Activated CD4-positive, alpha-beta memory T cell treated with anti-CD3 and anti-CD28 coated beads, Interleukin-2, amount 10 ng/mL, durations not matched to agents 7 days and 5 days (primary cell): ENCODE measurements around the gene TOR1AIP1. TPM values are rescaled to one million over a fixed set of nuclear protein-coding genes. Genes with fewer than 3 reads are reported as not detected.

Experiments
- CTCF ChIA-PET: fragments of 350-600 bp; sonication (Branson Sonifier 250); formaldehyde crosslinking; loops from one replicate; lab custom pipeline; 2021; ENCODE audit warnings: antibody characterized with exemption, inconsistent platforms; lab: Charles Lee
- POLR2A ChIA-PET: fragments of 350-600 bp; sonication (Branson Sonifier 250); formaldehyde crosslinking; loops from one replicate; lab custom pipeline; 2021; ENCODE audit warnings: antibody characterized with exemption; lab: Charles Lee
- DNase-seq: peaks from one replicate; pipeline ENCODE4 v3.0.0-alpha.2; 2020
- H3K27ac Mint-ChIP-seq: one replicate; pipeline ENCODE4 v1.8.0; 2021; ENCODE audit warnings: mild to moderate bottlenecking, mixed read lengths
- H3K27me3 Mint-ChIP-seq: one replicate; pipeline ENCODE4 v1.8.0; 2021; ENCODE audit warnings: mixed read lengths
- H3K36me3 Mint-ChIP-seq: one replicate; pipeline ENCODE4 v1.8.0; 2021; ENCODE audit warnings: low read depth, mixed read lengths
- H3K4me1 Mint-ChIP-seq: one replicate; pipeline ENCODE4 v1.8.0; 2021; ENCODE audit warnings: mixed read lengths
- H3K4me3 Mint-ChIP-seq: one replicate; pipeline ENCODE4 v1.8.0; 2021; ENCODE audit warnings: mild to moderate bottlenecking, mixed read lengths
- H3K9me3 Mint-ChIP-seq: one replicate; pipeline ENCODE4 v1.8.0; 2021; ENCODE audit warnings: mixed read lengths
- total RNA-seq, 2 experiments: library from RNA; stranded (reverse); gene quantifications; one replicate each; pipeline ENCODE4 v1.2.3, GENCODE V29; 2021

The TOR1AIP1 gene
- total RNA-seq, 2 experiments from 2014 or later = 84.8 to 88.5 TPM

GRCh38 chr1:179925302-179925701 is 43.2 kb downstream of the TOR1AIP1 start:
- Mint-ChIP-seq H3K27me3 (no peaks in the 10 kb centered on the region), H3K4me3 (no peak overlapping the region), H3K9me3 (no peaks in the 10 kb centered on the region), H3K27ac (no peak overlapping the region), H3K36me3 (peaks cover 20% of the 10 kb centered on the region), H3K4me1 (no peaks in the 10 kb centered on the region)
- ChIA-PET CTCF (interaction anchor here (1.7 kb wide), 1 partner anchor 15 kb away, joined by 5 read pairs; no protein-coding TSS in a partner anchor), POLR2A (interaction anchor here (0.8 kb wide), 2 partner anchors 8 to 48 kb away, joined by 3 read pairs; partner anchors contain the start of gene TOR1AIP2)
- no peak for DNase-seq

GRCh38 chr1:179925922-179926849 is 44.1 kb downstream of the TOR1AIP1 start:
- Mint-ChIP-seq H3K9me3 (no peaks in the 10 kb centered on the region), H3K4me3 (no peak overlapping the region), H3K36me3 (peaks cover 18% of the 10 kb centered on the region), H3K27ac (no peak overlapping the region), H3K27me3 (peaks cover 2% of the 10 kb centered on the region), H3K4me1 (no peaks in the 10 kb centered on the region)
- no peak for DNase-seq
- ChIA-PET CTCF (no interaction called here), POLR2A (interaction anchor here (0.8 kb wide), 1 partner anchor 9 kb away, joined by 3 read pairs; no protein-coding TSS in a partner anchor)

GRCh38 chr1:179926850-179927205 is 44.7 kb downstream of the TOR1AIP1 start:
- Mint-ChIP-seq H3K27ac (no peak overlapping the region), H3K4me1 (no peaks in the 10 kb centered on the region), H3K4me3 (no peak overlapping the region), H3K27me3 (peaks cover 2% of the 10 kb centered on the region), H3K9me3 (no peaks in the 10 kb centered on the region), H3K36me3 (peaks cover 12% of the 10 kb centered on the region)
- no peak for DNase-seq
- ChIA-PET POLR2A (no interaction called here), CTCF (no interaction called here)

GRCh38 chr1:179929955-179930798 is 48.1 kb downstream of the TOR1AIP1 start:
- Mint-ChIP-seq H3K9me3 (no peaks in the 10 kb centered on the region), H3K27ac (no peak overlapping the region), H3K4me3 (no peak overlapping the region), H3K27me3 (peaks cover 7% of the 10 kb centered on the region), H3K36me3 (no peaks in the 10 kb centered on the region), H3K4me1 (no peaks in the 10 kb centered on the region)
- POLR2A ChIA-PET = no interaction called here
- CTCF ChIA-PET = interaction anchor here (1.6 kb wide), 1 partner anchor 62 kb away, joined by 4 read pairs; no protein-coding TSS in a partner anchor
- no peak for DNase-seq

- H3K27me3 Mint-ChIP-seq = peaks cover 7% of the 10 kb centered on the region
- no peak overlapping the region for H3K4me3 Mint-ChIP-seq
- ChIA-PET CTCF (interaction anchor here (1.6 kb wide), 1 partner anchor 63 kb away, joined by 4 read pairs; no protein-coding TSS in a partner anchor), POLR2A (no interaction called here)
- DNase-seq = no peak
- H3K4me1 Mint-ChIP-seq = no peaks in the 10 kb centered on the region
- no peaks in the 10 kb centered on the region for H3K9me3 Mint-ChIP-seq
- no peaks in the 10 kb centered on the region for H3K36me3 Mint-ChIP-seq
- no peak overlapping the region for H3K27ac Mint-ChIP-seq
Observed at GRCh38 chr1:179930867-179931266, 48.8 kb downstream of the TOR1AIP1 start.

- Mint-ChIP-seq H3K27ac (no peak overlapping the region), H3K9me3 (no peaks in the 10 kb centered on the region), H3K36me3 (no peaks in the 10 kb centered on the region), H3K27me3 (peaks cover 17% of the 10 kb centered on the region), H3K4me3 (no peak overlapping the region), H3K4me1 (no peaks in the 10 kb centered on the region)
- DNase-seq = no peak
- CTCF ChIA-PET = no interaction called here
- POLR2A ChIA-PET = interaction anchor here (1.5 kb wide), 1 partner anchor 20 kb away, joined by 5 read pairs; no protein-coding TSS in a partner anchor
Observed at GRCh38 chr1:179933219-179933618, 51.1 kb downstream of the TOR1AIP1 start.

GRCh38 chr1:179935909-179936496 is 53.9 kb downstream of the TOR1AIP1 start:
- no peaks in the 10 kb centered on the region for H3K4me1 Mint-ChIP-seq
- no peak overlapping the region for H3K27ac Mint-ChIP-seq
- no peak for DNase-seq
- ChIA-PET POLR2A (interaction anchor here (0.6 kb wide), 1 partner anchor 273 kb away, joined by 3 read pairs; no protein-coding TSS in a partner anchor), CTCF (no interaction called here)
- H3K4me3 Mint-ChIP-seq = no peak overlapping the region
- H3K9me3 Mint-ChIP-seq = no peaks in the 10 kb centered on the region
- H3K27me3 Mint-ChIP-seq = peaks cover 26% of the 10 kb centered on the region
- H3K36me3 Mint-ChIP-seq = no peaks in the 10 kb centered on the region

GRCh38 chr1:179937668-179938254 is 55.7 kb downstream of the TOR1AIP1 start:
- Mint-ChIP-seq H3K4me1 (peaks cover 2% of the 10 kb centered on the region), H3K4me3 (no peak overlapping the region), H3K27me3 (peaks cover 25% of the 10 kb centered on the region), H3K36me3 (no peaks in the 10 kb centered on the region), H3K27ac (no peak overlapping the region), H3K9me3 (no peaks in the 10 kb centered on the region)
- CTCF ChIA-PET = interaction anchor here (1.2 kb wide), 1 partner anchor 27 kb away, joined by 3 read pairs; no protein-coding TSS in a partner anchor
- POLR2A ChIA-PET = interaction anchor here (1.1 kb wide), 1 partner anchor 17 kb away, joined by 4 read pairs; the partner anchor contains the start of gene CEP350
- no peak for DNase-seq

- peaks cover 3% of the 10 kb centered on the region for H3K4me1 Mint-ChIP-seq
- no peak overlapping the region for H3K4me3 Mint-ChIP-seq
- no peaks in the 10 kb centered on the region for H3K9me3 Mint-ChIP-seq
- POLR2A ChIA-PET = no interaction called here
- H3K27me3 Mint-ChIP-seq = peaks cover 25% of the 10 kb centered on the region
- H3K36me3 Mint-ChIP-seq = no peaks in the 10 kb centered on the region
- DNase-seq = no peak
- CTCF ChIA-PET = interaction anchor here (1.0 kb wide), 1 partner anchor 15 kb away, joined by 3 read pairs; no protein-coding TSS in a partner anchor
- no peak overlapping the region for H3K27ac Mint-ChIP-seq
Observed at GRCh38 chr1:179938752-179939151, 56.7 kb downstream of the TOR1AIP1 start.

GRCh38 chr1:179939941-179940340 is 57.9 kb downstream of the TOR1AIP1 start:
- Mint-ChIP-seq H3K4me1 (peaks cover 3% of the 10 kb centered on the region), H3K36me3 (no peaks in the 10 kb centered on the region), H3K9me3 (no peaks in the 10 kb centered on the region), H3K27ac (no peak overlapping the region), H3K4me3 (no peak overlapping the region), H3K27me3 (peaks cover 20% of the 10 kb centered on the region)
- DNase-seq = no peak
- POLR2A ChIA-PET = no interaction called here
- CTCF ChIA-PET = no interaction called here

GRCh38 chr1:179941454-179941853 is 59.4 kb downstream of the TOR1AIP1 start:
- peaks cover 20% of the 10 kb centered on the region for H3K27me3 Mint-ChIP-seq
- no peak overlapping the region for H3K27ac Mint-ChIP-seq
- POLR2A ChIA-PET = no interaction called here
- CTCF ChIA-PET = no interaction called here
- H3K36me3 Mint-ChIP-seq = no peaks in the 10 kb centered on the region
- H3K9me3 Mint-ChIP-seq = no peaks in the 10 kb centered on the region
- H3K4me3 Mint-ChIP-seq = no peak overlapping the region
- DNase-seq = no peak
- peaks cover 3% of the 10 kb centered on the region for H3K4me1 Mint-ChIP-seq

GRCh38 chr1:179950651-179951050 is 68.6 kb downstream of the TOR1AIP1 start:
- H3K27ac Mint-ChIP-seq = no peak overlapping the region
- no peak for DNase-seq
- H3K9me3 Mint-ChIP-seq = no peaks in the 10 kb centered on the region
- H3K4me3 Mint-ChIP-seq = no peak overlapping the region
- POLR2A ChIA-PET = no interaction called here
- H3K4me1 Mint-ChIP-seq = peaks cover 22% of the 10 kb centered on the region
- CTCF ChIA-PET = interaction anchor here (0.7 kb wide), 1 partner anchor 67 kb away, joined by 3 read pairs; no protein-coding TSS in a partner anchor
- no peaks in the 10 kb centered on the region for H3K36me3 Mint-ChIP-seq
- no peaks in the 10 kb centered on the region for H3K27me3 Mint-ChIP-seq
